GM18519 (cell line): ENCODE results near the gene GRIK4.

Experiments
- ATAC-seq: cut with Tn5 transposase; IDR thresholded peaks from one replicate; pipeline ENCODE4 v1.9.1; 2021; ENCODE audit warnings: mild to moderate bottlenecking, moderate library complexity; ENCODE audit not compliant: unreplicated experiment, low FRiP score

The GRIK4 gene

GRCh38 chr11:120690406-120690805 is 178.9 kb downstream of the GRIK4 start:
- no peak for ATAC-seq

GRCh38 chr11:120694726-120695125 is 183.2 kb downstream of the GRIK4 start:
- ATAC-seq, result no peak

GRCh38 chr11:120695426-120695825 is 183.9 kb downstream of the GRIK4 start:
- no peak for ATAC-seq

GRCh38 chr11:120695939-120696338 is 184.4 kb downstream of the GRIK4 start:
- ATAC-seq, result no peak

- no peak for ATAC-seq
These were observed 185.2 kb downstream of the GRIK4 start for GRCh38 chr11:120696597-120697218.

- ATAC-seq, result no peak
These were observed 187.4 kb downstream of the GRIK4 start for GRCh38 chr11:120698918-120699317.

- ATAC-seq, result no peak
These were observed 191.1 kb downstream of the GRIK4 start for GRCh38 chr11:120702656-120703055.

GRCh38 chr11:120703358-120704152 is 192.0 kb downstream of the GRIK4 start:
- ATAC-seq, result no peak

- ATAC-seq, result no peak
These were observed 192.8 kb downstream of the GRIK4 start for GRCh38 chr11:120704256-120704750.

GRCh38 chr11:120706257-120706656 is 194.7 kb downstream of the GRIK4 start:
- no peak for ATAC-seq

- ATAC-seq, result no peak
These were observed 195.6 kb downstream of the GRIK4 start for GRCh38 chr11:120707098-120707497.

- no peak for ATAC-seq
These were observed 196.1 kb downstream of the GRIK4 start for GRCh38 chr11:120707663-120708062.

GRCh38 chr11:120708511-120709183 is 197.1 kb downstream of the GRIK4 start:
- ATAC-seq, result no peak

GRCh38 chr11:120709808-120710207 is 198.3 kb downstream of the GRIK4 start:
- peak; percentile 86 for ATAC-seq

- ATAC-seq, result peak; percentile 6
These were observed 199.0 kb downstream of the GRIK4 start for GRCh38 chr11:120710354-120711131.

- ATAC-seq, result no peak
These were observed 200.5 kb downstream of the GRIK4 start for GRCh38 chr11:120712014-120712413.

- ATAC-seq, result no peak
These were observed 201.3 kb downstream of the GRIK4 start for GRCh38 chr11:120712881-120713280.

GRCh38 chr11:120713296-120713695 is 201.7 kb downstream of the GRIK4 start:
- no peak for ATAC-seq

- no peak for ATAC-seq
These were observed 202.9 kb downstream of the GRIK4 start for GRCh38 chr11:120714438-120714837.

GRCh38 chr11:120715239-120715638 is 203.7 kb downstream of the GRIK4 start:
- no peak for ATAC-seq

GRCh38 chr11:120717042-120717441 is 205.5 kb downstream of the GRIK4 start:
- no peak for ATAC-seq
